Activated T-helper 9 cell treated with anti-CD3 and anti-CD28 coated beads, Interleukin-2, amount 50 U/mL, for 16 hours (primary cell): Measurements from ENCODE around the gene RHBDF2.

Experiments used
- DNase-seq: peaks from one replicate; pipeline ENCODE4 v3.0.0-alpha.2; 2020; ENCODE audit warnings: low read depth

RHBDF2 gene

DNA sequence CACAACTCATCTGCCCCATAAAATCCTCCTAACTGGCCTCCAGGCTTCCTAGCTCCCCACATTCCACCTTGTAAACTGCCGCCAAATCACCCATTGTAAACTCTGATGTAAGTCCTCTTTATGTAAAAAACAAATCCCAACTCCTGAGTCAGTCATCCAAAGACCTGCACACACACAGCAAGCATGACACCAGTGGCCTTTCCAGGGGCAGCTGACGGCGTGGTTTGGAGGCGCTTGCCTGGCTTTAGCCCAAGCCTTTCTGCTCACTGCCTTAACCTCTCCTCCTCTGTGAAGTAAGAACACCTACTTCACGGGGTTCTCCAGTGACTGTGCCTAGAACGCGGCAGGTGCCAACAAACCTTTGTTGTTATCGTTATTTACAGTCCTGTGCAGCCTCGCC is 62.3 kb downstream of the RHBDF2 start:
- DNase-seq = no peak

DNA sequence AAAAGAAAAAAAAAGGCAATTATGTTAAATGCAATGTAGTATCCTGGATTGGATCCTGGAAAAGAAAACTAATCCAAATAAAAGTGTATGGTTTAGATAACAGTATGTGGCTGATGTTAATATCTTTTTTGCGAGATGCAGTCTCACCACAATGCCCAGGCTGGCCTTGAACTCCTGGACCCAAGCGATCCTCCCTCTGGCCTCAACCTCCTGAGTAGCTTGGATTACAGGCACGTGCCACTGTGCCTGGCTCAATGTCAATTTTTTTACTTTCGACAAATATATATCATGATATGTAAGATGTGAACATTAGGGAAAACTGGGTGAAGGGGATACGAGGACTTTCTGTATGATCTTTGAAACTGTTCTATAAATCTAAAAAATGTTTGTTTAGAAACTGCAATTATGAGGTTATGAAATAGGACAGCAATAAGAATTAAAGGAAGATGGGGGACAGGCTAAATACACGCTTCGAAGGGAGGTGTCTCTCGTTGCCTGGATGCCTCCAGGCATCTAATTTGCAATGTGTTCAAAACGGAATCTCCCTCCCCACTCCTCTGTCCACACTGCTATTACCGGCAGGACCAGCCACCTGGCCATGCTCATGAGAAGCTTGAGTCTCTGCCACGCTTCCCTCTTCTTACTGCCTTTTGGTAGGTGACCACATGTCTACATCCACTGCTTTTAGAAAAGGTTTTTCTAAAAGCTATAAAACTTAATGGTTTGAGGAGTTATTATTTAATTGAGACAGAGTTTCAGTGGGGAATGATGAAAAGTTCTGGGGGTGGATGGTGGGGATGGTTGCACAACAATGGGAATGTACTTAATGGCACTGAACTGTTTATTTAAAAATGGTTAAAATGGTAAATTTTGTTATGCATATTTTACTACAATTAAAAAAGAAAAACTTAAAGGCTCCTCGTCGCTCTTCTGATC is 63.5 kb downstream of the RHBDF2 start:
- no peak for DNase-seq

DNA sequence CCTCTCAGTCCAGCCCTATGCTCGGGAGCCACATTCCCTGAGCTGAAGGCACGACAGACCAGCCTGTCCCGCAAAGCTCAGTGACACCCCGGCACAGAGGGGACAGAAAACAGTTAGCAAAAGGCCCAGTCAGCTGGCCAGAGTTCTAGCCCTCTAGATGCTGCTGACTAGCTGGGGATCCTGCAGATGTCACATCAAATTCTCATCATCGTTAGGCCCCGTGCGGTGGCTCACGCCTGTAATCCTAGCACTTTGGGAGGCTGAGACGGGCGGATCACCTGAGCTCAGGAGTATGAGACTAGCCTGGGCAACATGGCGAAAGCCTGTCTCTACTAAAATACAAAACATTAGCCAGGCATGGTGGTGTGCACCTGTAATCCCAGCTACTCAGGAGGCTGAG is 65.5 kb downstream of the RHBDF2 start:
- DNase-seq = no peak

DNA sequence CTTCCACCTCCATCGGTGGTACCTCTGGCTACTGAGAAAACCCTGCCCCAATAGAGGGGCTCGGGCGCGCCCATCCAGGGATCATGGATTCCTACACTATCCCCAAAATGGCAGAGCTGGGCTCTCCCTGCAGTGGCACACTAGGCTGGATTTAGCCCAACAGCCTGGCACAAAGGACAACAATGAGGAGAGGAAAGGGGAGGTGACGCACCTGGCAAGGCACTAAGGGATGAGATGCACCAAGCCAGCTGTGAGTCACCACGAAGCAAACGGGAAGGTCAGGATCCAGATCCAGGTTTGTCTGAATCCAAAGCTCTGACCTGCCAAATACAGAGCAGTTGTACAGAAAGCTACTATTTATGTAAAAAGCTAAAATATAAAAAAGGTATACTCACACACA is 66.4 kb downstream of the RHBDF2 start:
- DNase-seq = no peak

DNA sequence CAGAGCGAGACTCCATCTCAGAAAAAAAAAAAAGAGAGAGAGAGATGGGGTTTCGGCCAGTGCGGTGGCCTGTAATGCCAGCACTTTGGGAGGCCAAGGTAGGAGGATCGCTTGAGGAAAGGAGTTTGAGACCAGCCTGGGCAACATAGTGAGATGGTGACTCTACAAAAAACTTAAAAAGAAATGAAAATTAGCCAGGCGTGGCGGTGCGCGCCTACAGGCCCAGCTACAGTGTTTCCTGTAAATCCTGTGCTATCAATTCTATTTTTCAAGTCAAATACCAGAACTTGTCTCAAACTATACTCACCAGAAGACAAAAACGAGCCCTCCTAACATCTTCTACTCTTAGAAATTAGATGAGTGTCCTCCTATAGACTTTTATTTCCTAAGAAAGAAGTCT is 67.5 kb downstream of the RHBDF2 start:
- DNase-seq = no peak

DNA sequence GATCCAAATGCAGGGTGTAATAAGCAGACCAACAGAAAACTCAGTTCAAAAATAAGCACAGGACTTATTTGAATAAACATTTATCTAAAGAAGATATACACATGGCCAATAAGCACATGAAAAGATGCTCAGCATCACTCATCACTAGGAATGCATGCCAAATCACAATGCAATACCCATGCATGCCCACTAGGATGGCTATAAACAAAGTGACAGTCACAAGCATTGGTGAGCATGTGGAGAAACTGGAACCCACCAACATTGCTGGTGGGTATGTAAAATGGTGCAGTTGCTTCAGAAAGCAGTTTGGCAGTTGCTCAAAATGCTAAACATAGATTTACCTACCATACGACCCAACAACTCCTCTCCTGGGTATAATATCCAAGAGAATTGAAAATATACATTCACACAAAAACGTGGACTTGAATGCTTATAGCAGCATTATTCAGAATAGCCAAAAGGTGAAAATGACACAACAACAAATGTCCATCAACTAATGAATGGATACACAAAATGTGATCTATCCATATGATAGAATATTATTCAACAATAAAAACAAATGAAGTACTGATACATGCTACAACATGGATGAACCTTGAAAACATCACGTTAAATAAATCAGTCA is 68.4 kb downstream of the RHBDF2 start:
- DNase-seq = no peak

DNA sequence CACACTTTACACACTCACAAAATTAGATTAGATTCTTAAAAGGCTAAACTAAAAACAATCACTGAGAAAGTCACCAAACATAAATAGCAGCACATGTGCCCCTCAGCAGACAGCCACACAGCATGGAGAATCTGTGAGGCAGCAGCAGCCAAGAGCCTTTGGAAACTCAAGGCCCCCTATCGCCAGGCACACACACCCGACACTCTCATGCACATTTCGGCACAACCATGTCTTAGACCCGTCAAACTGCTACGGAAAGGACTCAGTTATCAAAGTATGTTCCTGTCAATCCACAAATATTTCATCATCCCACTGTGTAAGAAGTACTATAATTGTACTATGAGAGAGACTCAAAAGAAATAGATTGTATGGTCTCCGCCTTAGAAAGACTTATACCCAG is 69.2 kb downstream of the RHBDF2 start:
- no peak for DNase-seq

DNA sequence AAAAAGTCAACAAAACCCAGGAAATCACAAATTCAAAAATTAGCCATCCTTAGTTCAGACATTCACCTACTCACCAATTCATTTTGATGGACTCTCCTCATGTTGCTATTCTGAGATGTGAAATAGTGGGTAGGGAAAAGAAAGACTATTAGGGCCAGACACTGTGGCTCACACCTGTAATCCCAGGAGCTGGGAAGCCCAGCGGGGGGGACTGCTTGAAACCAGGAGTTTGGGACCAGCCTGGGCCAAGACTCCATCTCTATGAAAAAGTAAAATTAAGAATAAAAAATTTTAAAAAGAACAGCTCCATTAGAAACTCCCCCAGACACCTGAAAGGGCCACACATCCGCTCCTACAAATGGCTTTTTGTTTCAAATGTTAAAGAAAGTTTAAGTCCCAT is 69.7 kb downstream of the RHBDF2 start:
- no peak for DNase-seq

DNA sequence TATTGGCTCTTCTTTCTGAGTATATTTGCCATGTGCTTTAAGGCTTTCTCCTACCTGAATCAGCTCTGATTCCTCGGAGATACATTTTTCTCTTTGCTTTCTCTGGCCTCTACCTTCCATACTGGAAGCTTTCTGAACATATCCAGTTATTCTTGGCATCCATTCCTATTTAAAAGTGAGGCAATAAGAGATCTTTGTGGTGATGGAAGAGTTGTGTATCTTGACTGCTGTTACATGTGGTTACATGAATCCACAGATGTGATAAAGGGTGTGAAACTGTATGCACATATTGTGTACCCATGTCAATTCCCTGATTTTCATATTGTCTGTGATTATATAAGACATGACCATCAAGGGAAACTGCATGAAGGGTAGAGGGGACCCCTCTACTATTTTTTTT is 72.7 kb downstream of the RHBDF2 start:
- DNase-seq = no peak

DNA sequence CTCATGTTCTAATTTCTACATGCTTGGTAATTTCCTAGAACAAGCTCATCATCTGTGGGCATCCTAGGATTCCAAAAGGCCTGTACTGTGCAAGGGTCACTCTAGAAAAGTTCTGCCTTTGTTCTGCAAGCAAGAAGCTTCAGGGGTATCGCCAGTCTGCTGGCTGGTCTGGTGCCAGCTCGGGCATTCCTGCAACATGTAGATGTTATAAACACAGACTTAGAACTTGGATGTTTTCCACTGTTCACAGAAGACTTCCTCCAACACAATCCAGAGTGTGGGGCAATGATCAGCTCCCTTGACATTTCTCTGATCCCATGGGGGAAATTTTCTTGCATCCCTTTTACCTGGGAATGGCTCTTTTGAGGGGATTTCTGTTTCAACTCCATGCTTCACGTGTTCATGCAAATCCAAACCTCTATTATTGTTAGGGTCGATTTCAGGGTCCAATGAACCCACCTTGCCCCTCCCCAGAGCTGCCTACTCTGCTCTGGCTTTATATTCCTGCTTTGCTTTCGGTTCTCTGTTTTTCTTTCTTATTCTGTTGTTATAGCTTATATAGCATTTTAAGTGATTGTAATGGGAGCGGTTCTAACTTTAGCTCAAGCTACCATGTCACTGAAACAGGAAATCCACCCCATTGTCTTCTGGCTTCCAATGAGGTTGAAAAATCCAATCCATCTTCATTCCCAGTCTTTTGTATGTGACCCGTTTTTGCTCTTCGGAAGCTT is 73.6 kb downstream of the RHBDF2 start:
- DNase-seq = no peak

DNA sequence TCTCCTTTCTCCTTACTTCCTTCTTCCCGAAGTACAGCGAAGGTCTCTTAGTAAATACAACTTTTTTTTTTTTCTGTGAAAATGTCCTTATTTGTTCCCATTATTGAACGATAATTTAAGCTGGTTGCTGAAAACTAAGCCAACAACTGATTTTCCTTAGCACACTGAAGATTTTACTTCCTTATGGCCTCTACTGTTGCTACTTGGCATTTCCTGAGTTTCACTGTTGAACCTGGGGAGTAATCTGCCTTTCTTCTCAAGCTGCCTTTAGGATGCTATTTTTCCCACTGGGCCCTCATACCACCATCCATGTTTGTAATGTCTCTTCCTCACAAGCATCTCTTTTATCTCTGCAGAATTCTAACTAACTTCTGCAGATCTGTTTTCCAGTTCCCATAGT is 74.4 kb downstream of the RHBDF2 start:
- no peak for DNase-seq

DNA sequence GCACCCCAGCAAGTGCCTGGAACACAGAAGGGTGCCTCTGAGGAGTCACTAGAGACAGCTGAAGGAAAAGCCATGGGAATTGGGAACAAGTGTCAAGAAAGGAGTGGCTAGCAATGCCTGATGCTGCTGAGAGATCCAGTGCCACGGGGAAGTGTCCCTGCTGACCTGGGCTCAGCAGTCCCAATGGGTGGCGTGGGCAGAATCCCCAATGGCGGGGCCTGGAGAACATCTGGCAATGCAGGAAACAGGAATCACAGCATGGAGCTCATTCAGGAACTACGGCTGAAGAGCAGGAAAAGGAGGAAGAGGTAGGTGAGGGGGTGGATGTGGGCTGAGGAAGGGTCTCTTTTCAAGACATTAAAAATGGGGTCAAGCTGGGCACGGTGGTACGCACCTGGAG is 78.4 kb downstream of the RHBDF2 start:
- DNase-seq = no peak

DNA sequence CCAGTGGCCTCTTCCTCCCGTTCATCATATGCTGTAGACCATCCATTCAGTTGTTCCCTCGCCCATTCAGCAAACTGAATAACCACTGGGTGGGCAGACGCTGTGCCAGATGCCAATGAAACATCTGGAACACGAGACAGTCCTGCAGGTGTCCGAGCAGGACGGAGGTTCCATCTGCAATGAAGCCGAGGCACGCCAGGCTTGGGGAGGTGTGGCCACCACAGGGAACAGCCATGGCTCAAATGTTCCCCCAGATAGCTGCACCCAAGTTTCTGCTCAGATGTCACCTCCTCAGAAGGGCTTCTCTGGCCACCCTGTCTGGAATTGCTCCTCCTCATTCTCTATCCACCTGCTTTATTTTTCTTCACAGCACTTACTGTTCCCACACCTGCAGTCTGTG is 78.8 kb downstream of the RHBDF2 start:
- DNase-seq = no peak

DNA sequence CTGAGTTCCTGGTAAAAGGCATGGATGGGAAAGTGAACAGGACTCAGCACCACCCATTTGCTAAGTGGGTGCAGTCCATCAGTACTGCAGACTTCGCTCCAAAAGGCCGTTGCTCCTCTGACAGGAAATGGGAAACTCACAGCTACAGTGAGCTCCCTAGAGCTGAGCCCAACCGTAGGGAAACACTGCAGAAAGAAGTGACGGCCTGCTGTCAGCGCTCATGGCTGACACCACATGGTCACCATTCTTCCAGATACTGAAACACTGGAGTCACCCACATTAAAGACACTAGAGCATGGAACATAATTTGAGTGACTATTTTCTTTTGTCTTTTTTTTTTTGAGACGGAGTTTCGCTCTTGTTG is 80.2 kb downstream of the RHBDF2 start:
- DNase-seq = no peak
